Astrocyte of the spinal cord (primary cell): ENCODE data around the gene KNSTRN.

Experiments used
- DNase-seq: peaks from one replicate; pipeline ENCODE4 v3.0.0; 2011; ENCODE audit warnings: low read depth, low spot score
- H3K4me3 ChIP-seq: 2 replicates; pipeline ENCODE4 v1.5.1; 2011; ENCODE audit warnings: low read depth, mild to moderate bottlenecking, low read length, moderate library complexity
- in situ Hi-C: cut with HindIII; loops from 2 replicates; pipeline ENCODE4 v1.10.0; 2017; ENCODE audit warnings: low sequenced_read_pairs
- TF ChIP-seq, protein P1 (sequence below): IDR thresholded peaks from 2 replicates; pipeline ENCODE4 v1.5.1; 2012; ENCODE audit warnings: low read depth, mild to moderate bottlenecking, low read length, inconsistent platforms

KNSTRN gene

DNA sequence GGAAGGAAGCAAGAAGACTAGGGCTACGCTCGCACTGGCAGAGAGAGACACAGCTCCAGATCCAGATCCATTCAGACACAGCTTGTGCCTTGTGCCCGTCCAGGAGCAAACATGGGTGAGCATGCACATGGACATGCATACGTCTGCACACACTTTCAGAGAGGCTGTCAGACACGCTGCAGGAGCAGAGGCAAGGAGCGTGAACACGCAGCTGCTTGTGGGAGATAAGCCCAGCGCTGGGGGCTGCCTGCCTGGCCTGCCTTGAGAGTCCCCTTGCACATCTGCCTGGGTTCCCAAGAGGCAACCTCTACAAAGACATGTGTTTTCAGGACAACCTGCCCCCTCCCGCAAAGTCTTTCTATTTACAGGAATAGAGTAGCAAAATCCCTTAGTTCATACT, 44.7 kb downstream of the KNSTRN start:
- TF ChIP-seq, protein P1, sequence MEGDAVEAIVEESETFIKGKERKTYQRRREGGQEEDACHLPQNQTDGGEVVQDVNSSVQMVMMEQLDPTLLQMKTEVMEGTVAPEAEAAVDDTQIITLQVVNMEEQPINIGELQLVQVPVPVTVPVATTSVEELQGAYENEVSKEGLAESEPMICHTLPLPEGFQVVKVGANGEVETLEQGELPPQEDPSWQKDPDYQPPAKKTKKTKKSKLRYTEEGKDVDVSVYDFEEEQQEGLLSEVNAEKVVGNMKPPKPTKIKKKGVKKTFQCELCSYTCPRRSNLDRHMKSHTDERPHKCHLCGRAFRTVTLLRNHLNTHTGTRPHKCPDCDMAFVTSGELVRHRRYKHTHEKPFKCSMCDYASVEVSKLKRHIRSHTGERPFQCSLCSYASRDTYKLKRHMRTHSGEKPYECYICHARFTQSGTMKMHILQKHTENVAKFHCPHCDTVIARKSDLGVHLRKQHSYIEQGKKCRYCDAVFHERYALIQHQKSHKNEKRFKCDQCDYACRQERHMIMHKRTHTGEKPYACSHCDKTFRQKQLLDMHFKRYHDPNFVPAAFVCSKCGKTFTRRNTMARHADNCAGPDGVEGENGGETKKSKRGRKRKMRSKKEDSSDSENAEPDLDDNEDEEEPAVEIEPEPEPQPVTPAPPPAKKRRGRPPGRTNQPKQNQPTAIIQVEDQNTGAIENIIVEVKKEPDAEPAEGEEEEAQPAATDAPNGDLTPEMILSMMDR, result no peak
- in situ Hi-C loops, result no loop called here
- no peak for DNase-seq
- no peak overlapping the region for H3K4me3 ChIP-seq

DNA sequence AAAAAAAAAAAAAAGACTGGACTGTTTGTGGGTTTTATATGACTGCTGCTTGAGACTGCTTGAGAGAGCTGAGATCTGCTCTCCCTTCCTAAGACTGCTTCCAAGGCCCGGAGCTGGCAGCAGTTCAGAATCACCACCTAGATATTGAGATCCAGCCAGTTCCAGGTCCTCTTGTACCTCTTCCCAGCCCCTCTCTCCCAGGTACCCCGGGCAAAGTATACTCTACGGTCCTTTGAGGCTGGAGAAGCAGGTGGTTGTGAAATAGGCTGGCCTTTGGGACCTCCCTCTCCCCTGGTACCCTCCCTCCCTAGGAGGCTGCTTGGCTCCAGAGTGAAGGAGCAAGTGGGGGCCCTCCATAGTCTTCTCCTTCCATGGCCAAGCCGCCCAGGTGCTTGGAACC, 45.7 kb downstream of the KNSTRN start:
- in situ Hi-C loops, result no loop called here
- no peak overlapping the region for H3K4me3 ChIP-seq
- TF ChIP-seq, protein P1, result no peak
- no peak for DNase-seq

DNA sequence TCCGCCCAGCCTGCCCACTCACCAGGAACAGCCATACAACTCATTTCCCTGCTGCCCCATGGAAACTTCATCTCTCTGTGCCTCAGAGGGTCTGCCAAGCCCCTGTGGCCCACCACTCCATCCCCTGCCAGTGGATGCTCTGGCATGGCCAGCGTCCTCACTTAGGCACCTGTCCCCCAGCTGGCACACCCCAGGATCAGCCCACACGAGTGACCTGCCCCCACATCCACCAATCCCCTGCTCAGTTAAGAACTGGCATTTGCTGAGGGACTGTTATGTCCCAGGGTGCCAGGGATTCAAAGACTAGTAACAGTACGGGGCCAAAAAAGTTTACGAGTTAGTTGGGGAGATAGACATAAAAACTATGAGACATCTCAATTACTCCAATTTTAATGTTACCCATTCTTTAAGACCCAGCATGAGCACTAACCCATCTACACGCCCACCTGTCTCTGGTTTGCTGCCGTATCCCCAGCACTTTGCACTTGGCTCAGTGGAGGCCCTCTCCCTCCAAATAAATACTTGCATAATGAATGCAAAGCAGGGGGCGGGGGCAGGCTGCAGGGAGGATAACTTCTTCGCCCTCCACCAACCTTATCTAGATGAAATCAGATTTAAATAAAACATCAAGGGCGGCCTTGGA, 46.7 kb downstream of the KNSTRN start:
- H3K4me3 ChIP-seq, result no peak overlapping the region
- TF ChIP-seq, protein P1, result no peak
- DNase-seq, result no peak
- in situ Hi-C loops, result no loop called here

DNA sequence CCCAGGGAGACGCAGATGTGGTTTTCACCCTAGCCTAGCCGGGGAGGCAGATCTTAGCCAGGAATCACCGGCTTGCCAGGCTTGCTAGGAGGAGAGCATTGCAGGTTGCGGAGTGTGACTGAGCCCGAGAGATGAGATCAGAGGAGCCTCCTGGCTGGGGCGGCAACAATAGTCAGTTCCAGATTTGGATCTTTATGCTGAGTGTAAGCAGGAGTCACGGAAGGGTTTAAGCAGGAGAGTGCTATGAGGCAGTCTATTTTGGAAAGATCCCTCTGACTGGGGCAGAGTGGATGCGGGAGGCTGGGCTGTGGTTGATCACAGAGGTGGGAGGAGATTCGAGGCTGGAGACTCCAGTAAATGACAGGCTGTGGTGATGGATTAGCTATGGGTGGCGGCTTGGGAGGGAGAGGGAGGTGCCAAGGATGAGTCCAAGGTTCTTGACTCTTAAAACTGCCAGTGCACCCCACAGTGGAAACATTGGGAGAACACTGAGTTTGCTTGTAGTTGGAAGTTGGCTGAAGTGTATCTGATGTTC, 47.8 kb downstream of the KNSTRN start:
- no peak for DNase-seq
- in situ Hi-C loops, result no loop called here
- TF ChIP-seq, protein P1, result no peak
- no peak overlapping the region for H3K4me3 ChIP-seq

DNA sequence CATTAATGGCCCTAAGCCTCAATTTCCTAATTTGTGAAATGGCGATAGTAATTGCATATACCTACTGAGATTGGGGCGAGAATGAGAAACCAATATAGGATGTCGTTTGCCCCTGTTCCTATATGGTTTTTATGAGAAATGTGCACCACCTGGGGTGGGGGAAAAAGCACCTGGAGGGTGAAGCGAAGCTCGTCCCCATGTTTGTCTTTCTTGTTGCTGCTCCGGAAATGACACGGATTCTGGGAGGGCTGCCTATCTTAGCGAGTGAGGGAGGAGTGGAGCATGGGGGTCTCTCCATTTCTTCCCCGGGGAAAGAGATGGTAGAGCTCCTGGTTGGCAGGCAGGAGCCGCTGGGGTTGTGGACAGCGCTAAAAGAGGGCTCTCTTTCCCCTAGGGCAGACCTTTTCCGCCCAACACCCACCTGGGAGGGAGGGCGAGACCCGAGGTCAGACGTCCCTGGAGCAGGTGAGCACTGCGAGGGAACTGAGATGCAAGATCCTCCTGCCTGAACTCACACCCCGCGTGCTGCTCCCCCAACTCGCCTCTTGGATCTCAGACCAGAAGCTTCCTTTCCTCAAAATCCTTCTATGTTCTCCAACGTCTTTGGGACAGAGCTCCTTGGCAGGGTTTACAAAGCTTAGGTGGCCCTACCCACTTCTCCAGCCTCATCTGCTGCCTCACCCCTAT, 52.6 kb downstream of the KNSTRN start:
- in situ Hi-C loops, result no loop called here
- no peak overlapping the region for H3K4me3 ChIP-seq
- TF ChIP-seq, protein P1, result no peak
- DNase-seq, result no peak

DNA sequence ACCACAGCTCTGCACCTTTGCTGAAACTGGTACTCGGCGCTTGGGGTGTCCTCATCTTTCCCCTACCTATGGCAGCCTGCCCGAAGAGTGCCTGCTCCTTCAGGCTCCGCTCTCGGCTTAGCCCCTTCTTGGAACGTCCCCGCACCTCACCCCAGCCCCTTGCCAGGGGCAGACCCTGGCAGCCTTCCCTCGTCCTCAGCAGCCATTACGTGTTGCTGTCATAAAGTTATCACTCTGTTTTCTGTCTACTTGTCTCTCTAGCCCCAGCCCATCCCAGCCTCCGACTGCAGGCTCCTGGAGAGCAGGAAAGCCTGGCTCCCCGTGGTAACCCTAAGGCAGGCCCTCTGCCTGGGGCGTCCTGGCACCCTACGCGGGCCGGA, 53.2 kb downstream of the KNSTRN start:
- in situ Hi-C loops, result no loop called here
- no peak for DNase-seq
- no peak overlapping the region for H3K4me3 ChIP-seq
- TF ChIP-seq, protein P1, result no peak
